SK-N-SH treated with all-trans-retinoic acid at 6 μM for 48 hours (cell line): ENCODE data around the gene LAPTM5.

Experiments used
- BACH2 ChIP-seq: fragments of 250-450 bp; sonication (Bioruptor Pico); IDR thresholded peaks from 2 replicates; pipeline ENCODE4 v1.9.0; 2021; ENCODE audit warnings: mild to moderate bottlenecking, borderline replicate concordance
- CREB5 ChIP-seq: fragments of 250-450 bp; sonication (Bioruptor Pico); IDR thresholded peaks from 2 replicates; pipeline ENCODE4 v1.5.1; 2020; ENCODE audit warnings: low read depth, mild to moderate bottlenecking, moderate library complexity
- PATZ1 ChIP-seq: fragments of 250-450 bp; sonication (Bioruptor Pico); IDR thresholded peaks from 2 replicates; pipeline ENCODE4 v1.8.0; 2020; ENCODE audit warnings: mild to moderate bottlenecking, moderate library complexity, borderline replicate concordance
- POU6F1 ChIP-seq: fragments of 250-450 bp; sonication (Bioruptor Pico); IDR thresholded peaks from 2 replicates; pipeline ENCODE4 v1.8.0; 2021; ENCODE audit warnings: low read depth, mild to moderate bottlenecking, moderate library complexity, borderline replicate concordance
- RARB ChIP-seq: fragments of 250-450 bp; sonication (Bioruptor Pico); IDR thresholded peaks from 2 replicates; pipeline ENCODE4 v1.8.0; 2021; ENCODE audit warnings: mild to moderate bottlenecking, moderate library complexity
- TCF4 ChIP-seq: fragments of 250-450 bp; sonication (Bioruptor Pico); IDR thresholded peaks from 2 replicates; pipeline ENCODE4 v1.8.0; 2021; ENCODE audit warnings: mild to moderate bottlenecking, moderate library complexity, borderline replicate concordance
- ZC3H10 ChIP-seq: fragments of 250-450 bp; sonication (Bioruptor Pico); IDR thresholded peaks from 2 replicates; pipeline ENCODE4 v1.5.1; 2021; ENCODE audit warnings: mild to moderate bottlenecking, moderate library complexity
- ZFP3 ChIP-seq: fragments of 250-450 bp; sonication (Bioruptor Pico); IDR thresholded peaks from 2 replicates; pipeline ENCODE4 v1.5.0; 2020; ENCODE audit warnings: mild to moderate bottlenecking, moderate library complexity
- ZNF8 ChIP-seq: fragments of 450-650 bp; formaldehyde crosslinking; IDR thresholded peaks from 2 replicates; pipeline ENCODE4 v1.5.0; 2020; ENCODE audit warnings: mild to moderate bottlenecking, moderate library complexity

GRCh38 chr1:30768159-30768829 is 10.7 kb upstream of the LAPTM5 start:
- TF ChIP-seq CREB5 = no peak
- no peak for TF ChIP-seq POU6F1 (CRISPR knock-in tag)
- TF ChIP-seq ZC3H10 = no peak
- TF ChIP-seq ZFP3 (CRISPR knock-in tag) = no peak
- TF ChIP-seq ZNF8 (CRISPR knock-in tag) = no peak
- no peak for TF ChIP-seq PATZ1 (CRISPR knock-in tag)
- TF ChIP-seq BACH2 (CRISPR knock-in tag) = no peak
- no peak for TF ChIP-seq TCF4
- no peak for TF ChIP-seq RARB (CRISPR knock-in tag)
